Stimulated activated CD4-positive, alpha-beta T cell treated with anti-CD3 and anti-CD28 coated beads, Interleukin-15, amount 100 ng/mL, for 24 hours (primary cell): ENCODE measurements around the gene ATRNL1.
"Not testable (repeated sequence)": the region's sequence is repeated elsewhere in the genome, so short reads cannot be mapped to it uniquely, and the experiment has no call there.

Experiments used
- DNase-seq: peaks from one replicate; pipeline ENCODE4 v3.0.0-alpha.2; 2020

Gene ATRNL1

DNA sequence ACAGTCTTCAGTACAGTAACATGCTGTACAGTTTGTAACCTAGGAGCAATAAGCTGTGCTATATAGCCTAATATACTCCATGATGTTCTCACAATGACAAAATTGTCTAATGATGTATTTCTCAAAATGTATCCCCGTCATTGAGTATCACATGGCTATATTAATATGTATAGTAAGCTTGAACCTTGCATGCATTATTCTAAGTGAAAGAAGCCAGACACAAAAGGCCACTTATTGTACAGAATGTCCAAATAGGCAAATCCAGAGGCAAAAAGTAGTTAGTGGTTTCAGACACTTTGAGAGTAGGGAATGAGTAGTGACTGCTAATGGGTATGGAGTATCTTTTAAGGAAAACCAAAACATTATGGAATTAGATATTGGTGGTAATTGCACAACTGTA, 545.1 kb downstream of the ATRNL1 start:
- DNase-seq, result no peak

DNA sequence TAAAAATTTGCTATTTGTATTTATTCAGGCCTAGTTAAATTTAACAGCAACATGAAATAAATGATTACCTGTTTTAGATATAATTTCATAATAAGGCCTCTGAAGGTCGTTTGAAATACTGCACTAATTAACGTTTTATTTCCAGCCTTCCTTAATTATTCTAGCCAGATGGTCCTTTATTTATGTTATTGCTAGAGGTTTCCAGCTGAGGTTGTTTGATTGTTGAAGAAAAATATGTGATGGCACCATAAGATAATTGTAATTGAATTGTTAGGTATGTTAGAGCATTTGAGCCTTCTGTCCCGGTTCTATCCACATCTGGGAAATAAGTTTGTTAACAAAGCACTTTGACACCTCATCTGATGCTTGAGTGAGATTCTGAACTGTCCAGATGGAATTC, 556.1 kb downstream of the ATRNL1 start:
- DNase-seq, result no peak

DNA sequence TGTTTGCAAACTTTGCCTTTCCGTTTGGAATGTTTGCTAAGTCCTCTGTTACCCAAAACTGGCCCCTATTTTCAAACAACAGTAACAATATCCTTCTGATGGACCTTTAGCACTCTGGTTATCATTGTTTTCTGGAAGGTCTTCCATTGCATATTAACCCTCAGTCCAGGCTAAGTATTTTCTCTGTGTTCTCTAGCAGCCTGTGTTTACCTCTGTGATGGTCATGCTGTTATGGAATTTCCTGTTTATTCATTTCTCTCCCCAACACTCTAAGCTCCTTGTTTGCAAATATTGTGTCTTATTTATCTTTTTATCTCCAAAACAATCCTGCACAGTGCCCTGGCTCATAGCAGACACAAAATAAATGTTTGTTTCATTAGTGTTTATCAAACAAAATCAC, 560.3 kb downstream of the ATRNL1 start:
- DNase-seq, result no peak

DNA sequence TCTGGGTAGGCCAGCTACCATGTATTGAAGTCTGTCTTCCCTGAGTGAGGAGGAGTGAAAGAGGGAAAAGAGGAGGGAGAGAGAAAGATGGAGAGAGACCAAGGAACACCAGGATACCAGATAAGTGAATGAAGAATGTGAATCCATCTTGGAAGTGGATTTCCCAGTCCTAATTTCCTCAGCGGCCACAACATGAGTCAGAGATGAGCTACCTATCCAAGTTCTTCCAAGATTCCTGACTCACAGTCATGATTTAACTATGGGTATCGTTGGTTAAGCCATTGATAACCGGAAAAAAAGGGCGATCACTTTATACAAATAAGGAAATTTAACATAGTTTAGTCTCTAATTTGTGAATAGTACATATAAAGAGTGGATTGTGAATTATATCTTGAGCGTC, 561.8 kb downstream of the ATRNL1 start:
- DNase-seq, result no peak

DNA sequence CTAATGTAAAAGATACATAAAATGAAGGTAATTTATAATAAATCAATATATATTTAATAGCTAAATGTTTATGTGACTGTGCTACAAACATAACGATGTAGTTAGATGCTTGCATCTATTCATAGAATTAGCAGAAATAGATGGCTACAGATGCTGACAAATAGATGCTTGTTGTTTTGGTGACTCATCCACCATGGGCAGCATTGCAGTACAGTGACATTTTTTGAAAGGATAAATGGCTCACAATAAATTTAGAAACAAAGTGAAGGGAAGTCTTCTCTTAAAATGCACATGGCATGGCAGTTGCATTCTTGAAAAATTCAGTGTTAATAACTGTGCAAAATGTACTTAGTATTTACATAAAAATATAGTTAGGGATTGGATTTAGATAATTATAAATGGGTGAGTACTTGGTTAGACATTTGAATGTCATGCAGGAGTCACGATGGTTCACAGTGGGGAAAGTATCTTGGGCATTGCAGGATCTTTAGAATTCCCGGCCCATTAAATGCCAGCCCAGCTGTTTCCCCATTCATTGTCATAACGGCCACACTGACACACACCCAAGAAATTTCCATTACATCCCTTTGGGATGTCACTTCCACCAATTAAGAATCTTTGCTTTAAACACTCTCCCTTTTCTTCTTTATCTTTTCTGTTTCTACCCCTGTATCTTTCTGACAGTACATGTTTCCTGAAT, 564.1 kb downstream of the ATRNL1 start:
- no peak for DNase-seq

DNA sequence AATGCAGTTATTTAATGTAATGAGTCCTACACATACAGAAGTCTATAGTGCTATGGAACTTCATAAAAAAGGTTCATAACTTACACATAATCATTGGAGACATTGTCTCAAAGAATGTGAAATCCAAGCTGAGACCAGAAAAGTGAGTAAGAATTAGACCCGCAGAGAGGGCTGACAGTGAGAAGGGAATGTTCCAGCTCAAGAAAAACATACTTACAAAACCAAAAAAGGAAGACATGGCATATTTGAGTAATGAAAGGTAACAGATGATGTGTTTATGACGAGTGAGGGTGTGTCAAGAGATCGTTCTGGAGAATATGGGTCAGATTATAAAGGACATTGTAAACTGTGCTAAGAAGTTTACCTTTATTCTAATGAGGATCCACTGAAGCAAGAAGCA, 566.5 kb downstream of the ATRNL1 start:
- DNase-seq, result no peak

DNA sequence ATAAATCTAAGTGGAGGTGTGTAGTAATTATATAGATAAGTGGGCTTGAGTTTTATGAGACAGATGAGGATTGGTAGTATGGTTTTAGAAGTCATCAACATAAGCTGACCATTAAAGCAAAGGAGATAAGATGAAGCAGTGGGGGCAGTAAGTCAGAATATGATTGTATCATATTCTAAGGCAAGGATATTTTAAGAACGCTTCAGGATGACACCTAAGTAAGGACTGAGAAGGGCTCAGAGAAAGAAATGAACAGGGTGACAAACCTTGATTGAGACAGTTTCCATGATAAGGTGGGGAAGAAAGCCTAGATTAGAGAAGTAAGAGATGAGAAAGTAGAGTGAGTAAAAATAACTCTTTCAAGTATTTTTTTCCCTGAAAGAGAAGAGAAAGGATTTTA, 567.2 kb downstream of the ATRNL1 start:
- DNase-seq, result no peak

DNA sequence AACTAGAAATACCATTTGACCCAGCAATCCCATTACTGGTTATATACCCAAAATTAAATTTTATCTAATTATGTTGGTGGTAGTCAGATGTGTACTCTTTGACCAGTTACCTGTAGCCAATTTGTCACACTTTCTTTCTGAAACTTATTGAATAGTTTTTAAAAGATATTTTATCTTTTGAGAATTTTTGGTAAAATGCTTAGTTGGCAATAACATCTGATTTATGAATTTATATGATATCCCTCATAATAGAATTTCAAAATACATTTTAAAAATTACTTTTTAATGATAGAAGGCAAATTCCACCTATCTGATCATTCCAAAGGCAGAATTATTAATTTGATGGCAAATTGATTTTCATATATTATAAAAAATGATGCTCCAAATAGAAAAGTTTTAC, 569.3 kb downstream of the ATRNL1 start:
- no peak for DNase-seq

DNA sequence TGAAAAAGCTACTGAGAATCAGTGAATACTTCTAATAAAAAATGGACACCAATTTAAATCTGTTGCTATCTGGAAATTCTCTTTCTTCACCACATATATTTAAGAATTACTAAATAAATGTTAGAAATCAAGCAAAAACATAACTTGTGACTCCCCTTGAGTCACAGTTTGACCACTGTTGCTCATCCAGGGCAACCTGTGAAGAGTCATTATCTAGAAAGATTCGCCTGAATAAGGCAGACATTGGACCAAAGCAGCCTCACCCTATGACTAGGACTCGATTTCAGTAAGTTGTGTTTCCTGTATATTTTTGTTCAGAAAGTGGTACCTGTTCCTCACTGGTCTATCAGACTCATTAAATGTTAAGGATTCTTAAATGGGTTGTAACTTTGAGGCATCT, 572.4 kb downstream of the ATRNL1 start:
- no peak for DNase-seq

DNA sequence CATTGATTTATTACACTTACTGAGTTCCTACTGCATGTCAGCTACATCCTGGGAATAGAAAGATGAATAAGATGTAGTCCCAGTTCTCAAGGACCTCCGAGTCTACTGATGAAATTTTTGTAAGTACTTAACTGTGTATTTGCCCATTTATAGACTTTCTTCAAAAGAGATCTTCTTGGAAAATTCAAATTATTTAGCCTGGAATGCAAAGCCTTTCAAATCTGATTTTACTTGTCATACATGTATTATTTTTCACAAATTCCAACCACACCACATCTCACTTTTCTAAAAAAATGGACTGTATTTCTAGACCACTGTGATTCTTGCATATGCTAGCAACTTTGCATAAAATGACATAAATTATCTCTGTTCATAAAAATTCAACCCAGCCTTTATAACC, 581.3 kb downstream of the ATRNL1 start:
- DNase-seq, result no peak

DNA sequence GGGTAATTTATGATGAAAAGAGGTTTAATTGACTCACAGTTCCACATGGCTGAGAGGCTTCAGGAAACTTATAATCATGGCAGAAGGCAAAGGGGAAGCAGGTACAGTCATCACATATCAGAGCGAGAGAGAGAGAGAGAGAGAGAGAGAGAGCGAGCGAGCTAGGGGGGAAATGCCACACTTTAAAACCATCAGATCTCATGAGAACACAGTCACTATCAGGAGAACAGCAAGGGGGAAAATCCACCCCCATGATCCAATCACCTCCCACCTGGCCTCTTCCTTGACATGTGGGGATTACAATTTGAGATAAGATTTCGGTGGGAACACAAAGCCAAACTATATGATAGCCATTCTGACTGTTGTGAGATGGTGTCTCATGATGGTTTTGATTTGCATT, 603.6 kb downstream of the ATRNL1 start:
- DNase-seq, result no peak

DNA sequence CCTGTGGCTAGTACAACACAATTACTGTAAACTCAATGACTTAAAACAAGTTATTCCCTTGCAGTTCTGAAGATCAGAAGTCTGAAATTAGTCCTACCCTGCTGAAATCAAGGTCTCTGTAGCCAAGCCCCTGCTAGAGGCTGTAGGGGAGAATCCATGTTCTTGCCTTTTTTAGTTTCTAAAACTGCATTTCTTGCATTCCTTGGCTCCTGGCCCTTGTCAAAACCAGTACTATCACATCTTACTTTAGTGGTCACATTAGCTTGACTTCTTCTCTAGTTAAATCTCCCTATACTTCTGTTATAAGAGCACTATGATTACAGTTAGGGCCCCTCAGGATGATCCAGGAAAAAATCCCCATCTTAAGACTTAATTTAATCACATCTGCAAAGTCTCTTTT, 612.9 kb downstream of the ATRNL1 start:
- no peak for DNase-seq

DNA sequence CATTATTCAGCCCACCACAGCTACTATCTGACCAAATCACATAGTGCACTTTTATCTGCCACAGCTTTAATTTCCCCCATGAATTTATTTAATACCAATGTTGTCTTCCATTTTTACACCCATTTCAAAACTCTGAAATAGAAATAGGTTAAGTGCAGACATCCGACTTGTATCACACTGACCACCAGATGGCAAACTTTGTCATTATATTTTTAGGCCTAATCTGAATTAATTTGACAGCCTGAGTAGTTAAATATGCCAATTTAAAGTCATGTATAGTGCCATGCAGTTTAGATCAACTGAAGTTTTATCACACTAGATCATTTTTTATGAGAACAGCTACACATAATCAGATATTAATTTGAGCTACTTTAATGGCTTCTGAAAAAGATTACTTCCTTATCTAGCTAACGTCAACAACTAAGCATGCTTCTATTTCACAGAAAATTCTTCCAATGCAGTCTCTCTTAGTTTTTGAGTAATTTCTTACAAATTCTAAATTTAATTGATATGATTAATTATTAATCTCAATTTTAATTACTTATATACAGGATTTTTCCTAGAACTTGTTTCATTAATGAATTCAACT, 613.4 kb downstream of the ATRNL1 start:
- no peak for DNase-seq

DNA sequence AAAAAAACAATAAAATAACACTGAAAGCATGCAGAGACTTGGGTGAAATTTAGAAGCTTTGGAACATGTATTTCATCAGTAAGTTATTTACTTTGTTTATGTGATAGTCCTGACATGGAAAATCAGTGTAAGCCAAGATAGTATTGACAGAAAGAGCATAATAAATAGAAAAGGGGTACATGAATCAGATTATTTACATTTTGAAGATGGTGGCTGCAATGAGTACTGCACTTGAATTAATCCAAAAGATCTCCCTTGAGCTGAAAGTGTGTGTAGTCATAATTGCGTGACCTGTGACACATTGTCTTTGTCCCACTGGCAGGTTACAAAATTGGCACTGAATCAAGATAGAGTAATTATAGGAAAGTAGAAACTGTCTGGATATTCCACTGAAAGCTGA, 617.0 kb downstream of the ATRNL1 start:
- no peak for DNase-seq

DNA sequence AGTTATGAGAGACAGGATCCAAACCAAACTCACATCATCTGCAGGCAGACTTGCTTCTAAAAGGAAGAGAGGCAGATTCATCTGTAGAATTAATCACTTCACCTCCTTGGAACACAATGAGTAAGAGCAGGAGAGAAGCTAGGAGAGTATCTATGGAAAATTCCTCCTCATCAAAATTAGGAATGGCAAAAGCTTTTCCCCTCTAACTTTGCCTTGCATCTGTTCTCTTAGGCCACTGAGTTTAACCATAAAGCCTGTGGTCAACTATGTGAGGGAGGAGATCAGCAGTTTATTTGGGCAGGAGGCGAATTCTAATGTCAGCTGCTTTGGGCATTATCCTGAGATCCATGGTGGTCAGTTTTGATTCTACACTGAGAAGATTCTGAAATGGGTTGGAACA, 618.1 kb downstream of the ATRNL1 start:
- no peak for DNase-seq

DNA sequence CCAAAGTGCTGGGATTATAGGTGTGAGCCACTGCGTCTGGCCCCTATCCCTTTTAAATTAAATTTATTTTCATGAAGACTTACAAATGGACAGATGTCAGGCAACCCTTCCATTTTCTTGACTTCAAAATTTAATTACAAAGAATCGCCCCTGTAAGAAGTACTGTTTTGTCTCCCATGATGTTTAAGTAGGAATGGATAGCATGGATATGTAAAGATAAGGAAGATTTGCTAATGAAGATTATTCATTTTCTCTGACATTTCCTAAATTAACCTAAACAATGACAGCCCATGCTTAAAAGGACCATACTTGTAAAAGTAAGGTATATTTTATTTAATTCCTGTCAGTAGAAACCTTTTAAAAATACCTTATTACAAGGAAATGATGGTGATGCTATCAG, 627.0 kb downstream of the ATRNL1 start:
- DNase-seq, result no peak

DNA sequence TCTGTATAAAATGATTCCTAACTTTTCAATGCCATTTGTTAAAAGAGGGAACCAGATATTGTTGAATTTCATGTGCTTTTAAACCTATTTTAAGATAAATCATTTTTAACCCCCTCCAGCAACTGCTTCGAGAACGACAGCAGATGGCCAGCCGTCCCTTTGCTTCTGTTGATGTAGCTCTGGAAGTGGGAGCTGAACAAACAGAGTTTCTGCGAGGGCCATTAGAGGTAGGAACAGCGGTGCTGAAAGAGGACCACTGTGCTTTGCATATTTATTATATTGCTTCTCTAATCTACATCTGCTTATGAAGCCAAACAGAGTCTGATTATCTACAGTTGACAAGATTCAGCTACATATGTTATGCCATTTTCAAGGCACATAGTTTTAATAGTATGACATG, 634.0 kb downstream of the ATRNL1 start:
- no peak for DNase-seq

DNA sequence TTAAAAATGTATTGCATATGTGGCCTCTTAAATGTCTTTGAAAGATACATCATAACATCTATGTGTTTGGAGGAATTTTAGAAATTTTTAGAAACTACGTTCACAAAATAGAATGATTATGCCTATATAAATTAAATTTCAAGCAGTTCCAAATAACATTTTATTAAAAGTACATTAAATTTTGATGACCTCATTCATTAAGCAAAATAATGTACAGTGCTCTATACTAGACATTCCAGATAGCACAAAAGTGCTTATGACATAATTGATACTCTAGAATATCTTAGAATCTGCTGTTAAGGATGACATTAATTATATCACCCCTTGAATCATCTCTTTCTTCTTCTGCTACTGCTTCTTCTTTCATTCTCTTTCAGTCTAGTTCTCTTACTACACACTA, 650.9 kb downstream of the ATRNL1 start:
- DNase-seq, result no peak

DNA sequence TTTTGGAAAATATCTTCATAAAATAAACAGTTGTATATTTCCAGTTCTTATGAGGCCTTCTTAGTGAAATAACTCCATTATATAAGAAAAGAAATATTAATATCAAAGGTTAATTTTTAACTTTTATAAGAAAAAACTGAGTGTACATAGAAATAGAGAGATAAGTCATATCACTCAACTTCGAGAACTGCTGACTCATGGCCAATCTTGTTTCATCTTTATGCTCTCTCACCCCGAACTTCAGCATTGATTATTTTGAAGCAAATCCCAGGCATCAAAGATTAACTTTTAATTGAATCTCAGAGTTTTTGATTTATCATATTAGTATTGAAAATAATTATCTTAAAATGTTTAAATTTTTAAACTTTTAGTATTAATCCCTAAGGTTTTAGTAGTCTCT, 652.8 kb downstream of the ATRNL1 start:
- DNase-seq, result no peak

DNA sequence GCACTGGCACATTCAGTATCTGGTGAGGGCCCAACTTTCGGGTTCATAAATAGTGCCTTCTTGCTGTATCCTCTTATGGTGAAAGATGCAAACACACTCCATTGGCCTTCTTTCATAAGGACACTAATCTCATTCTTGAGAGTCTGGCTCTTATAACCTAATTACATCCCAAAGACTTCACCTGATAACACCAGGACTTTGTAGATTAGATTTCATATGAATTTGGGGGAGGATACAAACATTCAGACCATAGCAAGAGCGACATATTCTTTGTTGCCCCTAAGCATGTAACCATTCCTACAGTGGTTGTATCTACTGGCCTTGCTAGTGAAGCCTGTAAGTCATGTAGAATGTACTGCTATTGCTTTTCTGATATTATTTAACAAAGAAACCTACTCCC, 654.6 kb downstream of the ATRNL1 start:
- DNase-seq, result no peak

DNA sequence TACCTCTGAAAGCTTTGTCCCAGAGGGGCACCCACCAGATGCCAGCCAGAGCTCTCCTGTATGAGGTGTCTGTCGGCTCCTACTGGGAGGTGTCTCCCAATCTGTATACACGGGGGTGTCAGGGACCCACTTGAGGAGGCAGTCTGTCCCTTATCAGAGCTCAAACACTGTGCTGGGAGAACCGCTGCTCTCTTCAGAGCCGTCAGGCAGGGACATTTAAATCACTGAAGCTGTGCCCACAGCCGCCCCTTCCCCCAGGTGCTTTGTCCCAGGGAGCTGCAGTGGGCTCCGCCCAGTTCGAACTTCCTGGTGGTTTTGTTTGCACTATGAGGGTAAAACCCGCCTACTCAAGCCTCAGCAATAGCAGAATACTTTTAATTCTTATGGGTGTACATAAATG, 665.3 kb downstream of the ATRNL1 start:
- DNase-seq, result not testable (repeated sequence)

DNA sequence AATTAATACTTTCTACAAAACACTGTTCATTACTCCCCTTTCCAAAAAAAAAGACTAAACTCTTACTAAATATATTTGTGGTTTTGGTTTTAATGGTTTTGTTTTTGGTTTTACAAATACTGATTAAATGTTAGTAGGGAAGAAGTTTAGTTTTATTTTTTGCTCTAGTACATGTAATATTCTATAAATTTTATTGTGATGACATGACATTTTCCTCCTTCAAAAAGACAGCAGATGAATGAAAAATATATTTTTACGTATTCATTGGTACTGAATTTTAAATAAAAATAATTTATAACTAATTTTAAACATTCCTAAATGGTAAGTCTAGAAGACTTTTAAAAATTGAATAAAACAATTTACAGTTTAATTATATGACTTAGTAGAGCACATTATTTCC, 667.0 kb downstream of the ATRNL1 start:
- DNase-seq, result no peak

DNA sequence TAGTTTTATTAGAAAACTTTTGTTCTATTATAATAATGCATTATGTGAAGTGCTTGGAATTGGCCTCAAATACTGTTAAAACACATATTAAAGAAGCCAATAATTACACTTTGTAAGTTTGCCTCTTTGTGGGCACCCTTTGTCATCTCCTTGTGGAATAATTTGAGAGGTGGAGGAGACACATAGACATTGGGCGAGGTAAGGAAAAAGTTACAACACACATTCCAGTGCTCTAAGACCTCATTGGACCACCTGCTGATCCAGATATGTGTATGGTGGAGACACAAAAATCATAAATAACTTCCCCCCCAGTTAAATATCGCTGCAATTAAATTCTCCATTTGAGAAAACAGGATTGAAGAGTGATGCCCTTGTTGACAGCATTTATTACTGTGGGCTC, 668.0 kb downstream of the ATRNL1 start:
- no peak for DNase-seq

DNA sequence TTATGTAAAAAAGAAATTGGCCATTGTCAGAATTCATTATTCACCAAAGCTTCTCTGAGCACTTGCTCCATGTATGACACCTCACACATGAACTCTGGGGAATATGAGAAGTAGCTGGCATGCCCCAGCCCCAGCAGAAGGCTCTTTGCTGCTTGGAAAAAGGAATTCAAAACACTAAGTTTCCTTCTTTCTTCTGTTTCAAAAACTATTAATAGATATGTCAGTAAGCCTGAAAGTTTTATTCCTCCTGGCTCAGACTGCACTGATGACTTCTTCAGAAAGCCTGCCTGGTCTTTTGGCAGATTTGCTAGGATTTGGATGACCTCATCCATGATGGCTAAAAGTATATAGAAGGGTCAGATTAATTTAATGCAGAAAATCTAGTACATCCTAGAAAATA, 668.9 kb downstream of the ATRNL1 start:
- no peak for DNase-seq

DNA sequence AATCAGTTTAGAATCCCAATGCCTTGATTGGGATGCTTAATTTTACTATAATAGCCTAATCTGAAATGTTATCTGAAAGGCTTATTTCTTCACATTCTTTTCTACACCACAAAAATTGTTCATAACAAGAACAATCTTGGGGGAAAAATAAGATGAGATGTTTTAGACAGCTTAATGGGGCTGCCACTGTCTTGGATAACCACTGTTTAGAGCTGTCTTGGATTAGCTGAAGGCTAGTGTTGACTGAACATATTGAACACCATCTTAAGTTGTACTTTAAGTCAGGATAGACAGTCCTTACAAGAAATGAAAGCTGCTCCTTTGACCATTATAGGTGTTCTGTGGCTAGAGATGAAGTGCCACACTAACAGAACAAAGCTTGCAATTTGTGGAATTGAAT, 678.6 kb downstream of the ATRNL1 start:
- no peak for DNase-seq
